Embryonic facial prominence (tissue), 1 donor: ENCODE data around the gene MACROD1.

Experiments used
- DNase-seq: peaks from one replicate; pipeline ENCODE4 v3.0.0-alpha.2; 2016; ENCODE audit errors: extremely low spot score

The MACROD1 gene

DNA sequence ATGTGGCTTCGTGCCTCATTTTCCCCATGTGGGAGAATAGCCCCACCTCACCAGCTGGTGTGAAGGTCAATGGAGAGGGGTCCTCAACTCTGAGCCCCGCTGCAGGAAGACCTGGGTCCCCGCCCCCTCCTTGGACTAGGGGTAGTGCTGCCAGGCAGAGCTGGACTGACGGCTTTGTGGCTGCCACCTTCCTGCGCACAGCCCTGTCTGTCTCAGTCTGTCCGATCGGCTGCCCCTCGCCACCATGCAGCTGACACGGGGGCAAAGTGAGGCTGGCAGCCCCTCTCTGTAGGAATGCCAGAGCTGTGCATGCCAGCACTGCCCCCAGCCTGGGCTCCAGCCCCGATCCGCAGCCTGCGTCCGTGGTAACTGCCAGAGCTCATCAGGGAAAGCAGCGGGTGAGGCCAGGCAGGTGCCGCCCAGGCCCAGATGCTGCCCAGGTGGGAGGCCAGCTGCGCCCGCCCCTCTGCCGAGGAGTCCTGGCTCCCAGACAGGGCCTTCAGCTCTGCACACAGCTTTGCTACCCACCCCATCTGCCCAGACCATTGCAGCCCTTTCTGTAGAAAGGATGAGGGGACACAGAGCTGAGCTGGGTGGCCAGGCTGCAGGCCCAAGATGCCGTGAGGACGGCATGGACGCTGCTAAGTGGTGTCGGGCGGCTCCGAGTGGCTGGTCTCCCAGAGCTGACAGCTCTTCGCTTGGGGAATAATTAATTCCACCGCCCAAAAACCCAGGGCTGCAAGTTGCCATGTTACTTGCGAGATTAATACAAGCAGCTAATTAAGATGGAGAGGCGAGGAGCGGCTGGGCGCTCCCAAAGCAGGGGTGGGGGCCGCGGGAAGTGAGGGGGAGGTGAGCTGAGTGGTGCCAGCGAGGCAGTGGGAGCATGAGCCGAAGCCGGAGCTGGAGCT lies 149.7 kb downstream of the MACROD1 start:
- no peak for DNase-seq

DNA sequence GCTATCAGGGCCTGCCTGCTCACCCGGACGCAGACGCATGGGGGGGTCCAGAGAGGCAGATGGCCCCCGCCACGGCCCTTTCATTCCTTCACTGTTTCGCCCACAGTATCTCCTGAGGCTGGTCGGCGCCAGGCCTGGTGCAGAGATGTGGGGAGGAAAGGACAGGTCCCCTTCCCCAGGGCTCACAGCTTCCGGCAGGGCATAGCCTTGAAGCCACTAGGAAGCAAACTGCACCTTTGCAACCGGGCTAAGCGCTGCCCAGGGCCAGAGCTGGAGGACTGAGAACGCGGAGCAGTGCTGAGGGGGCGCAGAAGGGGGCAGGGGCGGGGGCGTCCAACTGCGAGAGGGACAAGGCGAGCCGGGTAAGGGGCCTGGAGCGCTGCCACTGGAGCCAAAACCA lies 150.4 kb downstream of the MACROD1 start:
- DNase-seq = no peak

DNA sequence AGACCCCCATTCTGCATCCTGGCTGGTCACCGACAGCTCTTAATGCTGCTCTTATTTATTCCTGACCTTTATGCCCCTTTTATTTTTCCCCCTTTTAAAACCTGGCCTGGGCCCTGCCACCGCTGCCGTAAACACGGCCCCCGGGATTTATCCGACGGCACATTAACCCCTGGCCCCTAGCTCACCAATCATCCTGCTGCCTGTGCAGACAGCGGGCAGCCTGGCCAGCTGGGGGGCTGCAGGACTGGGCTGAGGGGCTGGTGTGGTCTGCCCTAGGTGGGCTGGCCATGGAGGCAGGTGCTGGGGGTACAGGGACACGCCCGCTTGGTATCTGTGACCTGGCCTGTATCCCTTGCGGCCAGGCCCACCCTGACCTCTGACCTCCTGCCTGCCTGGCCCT lies 151.6 kb downstream of the MACROD1 start:
- DNase-seq = no peak

DNA sequence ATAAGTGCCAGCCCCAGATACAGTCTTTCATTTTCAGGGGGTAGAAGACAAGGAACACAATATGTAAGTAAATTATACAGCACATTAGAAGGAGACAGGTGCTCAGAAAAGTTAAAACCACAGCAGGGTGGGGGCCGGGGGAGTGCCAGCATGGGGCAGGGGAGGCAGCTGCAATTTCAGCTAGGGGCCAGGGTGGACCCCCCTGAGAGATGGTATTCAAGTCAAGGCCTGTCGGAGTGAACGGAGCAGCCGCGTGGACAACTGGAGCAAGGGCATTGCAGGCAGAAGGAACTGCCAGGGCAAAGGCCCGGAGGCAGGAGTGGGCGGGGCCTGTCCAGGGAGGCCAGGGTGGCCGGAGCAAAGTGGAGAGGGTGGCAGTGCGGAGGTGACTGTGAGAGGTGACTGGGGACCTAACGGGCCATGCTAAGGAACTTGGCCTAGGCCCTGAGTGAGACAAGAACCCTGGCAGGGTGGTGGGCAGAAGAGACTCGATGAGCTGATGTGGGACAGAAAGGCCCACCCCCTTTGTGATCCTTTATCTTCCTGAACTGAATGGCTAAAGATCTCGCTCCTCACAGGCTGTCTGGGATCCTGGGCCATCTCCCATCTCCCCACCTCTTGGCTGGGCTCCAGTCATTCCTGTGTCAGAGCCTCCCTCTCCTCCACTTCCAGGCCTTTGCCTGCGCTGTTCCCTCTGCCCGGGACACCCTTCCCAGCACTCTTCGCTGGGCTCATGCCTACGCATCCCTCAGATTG lies 152.6 kb downstream of the MACROD1 start:
- no peak for DNase-seq

DNA sequence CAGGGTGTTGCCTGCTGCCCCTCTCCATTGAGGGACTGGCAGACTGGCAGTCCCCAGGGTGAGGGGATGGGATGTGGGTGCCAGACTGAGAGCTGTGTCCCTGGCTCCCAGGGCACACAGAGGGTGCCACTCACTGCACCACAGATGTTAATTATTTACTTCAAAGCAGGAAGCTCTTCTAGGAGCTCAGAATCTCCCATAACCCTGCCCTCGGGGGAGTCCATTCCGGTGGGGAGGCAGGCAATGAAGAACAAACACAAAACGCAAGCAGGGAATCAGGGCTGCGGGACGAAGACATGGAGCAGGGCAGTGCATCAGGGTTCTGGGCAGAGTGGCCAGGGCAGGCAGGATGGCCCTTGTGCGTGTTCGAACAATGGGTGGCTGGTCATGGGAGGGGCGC lies 154.5 kb downstream of the MACROD1 start:
- DNase-seq = no peak

DNA sequence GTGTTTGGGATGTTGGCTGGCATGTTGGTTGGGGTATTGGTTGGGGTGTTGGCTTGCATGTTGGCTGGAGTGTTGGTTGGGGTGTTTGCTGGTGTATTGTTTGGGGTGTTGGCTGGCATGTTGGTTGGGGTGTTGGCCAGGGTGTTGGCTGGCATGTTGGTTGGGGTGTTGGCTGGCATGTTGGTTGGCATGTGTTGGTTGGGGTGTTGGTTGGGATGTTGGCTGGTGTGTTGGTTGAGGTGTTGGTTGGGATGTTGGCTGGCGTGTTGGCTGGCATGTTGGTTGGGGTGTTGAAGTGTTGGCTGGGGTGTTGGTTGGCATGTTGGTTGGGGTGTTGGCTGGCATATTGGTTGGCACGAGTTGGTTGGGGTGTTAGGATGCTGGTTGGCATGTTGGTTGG lies 155.1 kb downstream of the MACROD1 start:
- DNase-seq = no peak

DNA sequence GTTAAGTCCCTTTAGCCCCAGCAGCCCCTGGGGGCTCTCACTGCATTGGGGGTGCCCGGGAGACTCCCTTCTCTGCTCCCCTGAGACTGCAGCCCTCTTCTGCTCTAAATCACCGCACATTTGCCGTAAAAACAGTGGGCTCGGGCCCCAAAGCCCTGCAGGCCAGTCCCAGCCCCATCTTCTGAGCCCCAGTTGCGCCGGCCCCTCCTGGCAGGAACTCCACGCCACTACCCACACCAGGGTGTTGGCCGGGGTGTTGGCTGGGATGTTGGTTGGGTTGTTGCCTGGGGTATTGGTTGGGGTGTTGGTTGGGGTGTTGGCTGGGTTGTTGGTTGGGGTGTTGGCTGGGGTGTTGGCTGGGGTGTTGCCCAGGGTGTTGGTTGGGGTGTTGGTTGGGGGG lies 156.2 kb downstream of the MACROD1 start:
- no peak for DNase-seq

DNA sequence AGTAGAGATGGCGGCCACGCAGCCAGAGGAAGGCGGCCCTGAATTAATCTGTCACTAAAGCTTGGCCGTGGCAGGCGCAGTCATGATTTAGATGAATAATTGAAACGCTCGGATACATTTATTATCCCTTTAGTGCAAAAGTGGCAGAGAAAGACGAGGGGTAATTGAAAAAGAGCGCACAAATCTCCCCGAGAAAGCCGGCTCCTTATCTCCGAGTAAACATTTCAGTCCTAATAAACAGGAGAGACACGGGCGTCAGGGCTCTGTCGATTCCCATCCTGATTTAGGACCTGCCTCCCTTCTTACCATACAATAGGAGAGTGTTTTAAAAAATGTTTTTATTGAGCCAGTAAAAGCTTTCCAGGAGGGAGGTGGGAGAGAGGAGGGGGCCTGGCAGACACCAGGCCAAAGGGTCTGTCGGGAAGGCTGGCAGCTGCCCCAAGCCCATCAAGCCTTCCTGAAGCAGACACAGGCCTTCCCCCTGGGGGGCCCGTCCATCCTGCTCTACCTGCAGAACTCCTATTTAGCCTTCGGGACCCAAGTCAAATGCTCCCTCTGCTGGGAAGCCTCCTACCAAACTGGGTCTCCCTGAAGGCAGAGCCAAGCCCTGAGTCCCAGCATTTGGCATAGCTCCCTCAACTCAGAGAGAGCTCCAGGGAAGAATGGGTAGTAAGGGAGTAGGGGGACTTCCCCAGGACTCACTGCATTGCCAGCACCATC lies 156.8 kb downstream of the MACROD1 start:
- DNase-seq = no peak

DNA sequence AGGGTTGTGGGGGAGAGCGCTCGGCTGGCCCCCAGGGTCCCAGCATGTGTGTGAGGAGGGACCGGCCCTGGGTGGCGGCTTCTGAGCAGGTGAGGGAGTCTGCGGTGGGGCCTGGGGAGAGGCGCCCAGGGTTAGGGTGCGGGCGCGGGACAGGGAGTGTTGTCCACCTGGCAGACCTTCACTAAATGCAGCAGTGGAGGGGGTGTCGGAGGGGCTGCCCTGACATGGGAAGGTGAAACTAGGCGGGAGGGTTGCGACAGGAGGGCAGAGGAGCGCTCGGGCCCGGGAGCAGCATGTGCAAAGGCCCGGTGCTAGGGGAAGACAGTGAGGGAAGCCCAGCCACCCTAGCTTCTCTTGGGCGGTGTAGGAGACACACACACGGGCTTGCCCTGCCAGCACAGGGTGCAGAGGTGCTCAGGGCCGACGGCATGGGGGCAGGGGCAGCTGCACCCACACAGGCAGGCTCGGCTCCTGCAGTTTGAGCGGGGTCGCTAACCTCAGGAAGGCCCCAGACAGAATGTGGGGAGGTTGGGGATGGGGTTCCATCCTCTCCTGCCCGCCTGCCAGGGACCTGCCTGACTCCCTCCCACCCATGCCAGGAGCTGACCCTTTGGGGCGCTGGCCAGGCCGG lies 157.5 kb downstream of the MACROD1 start:
- DNase-seq = no peak

DNA sequence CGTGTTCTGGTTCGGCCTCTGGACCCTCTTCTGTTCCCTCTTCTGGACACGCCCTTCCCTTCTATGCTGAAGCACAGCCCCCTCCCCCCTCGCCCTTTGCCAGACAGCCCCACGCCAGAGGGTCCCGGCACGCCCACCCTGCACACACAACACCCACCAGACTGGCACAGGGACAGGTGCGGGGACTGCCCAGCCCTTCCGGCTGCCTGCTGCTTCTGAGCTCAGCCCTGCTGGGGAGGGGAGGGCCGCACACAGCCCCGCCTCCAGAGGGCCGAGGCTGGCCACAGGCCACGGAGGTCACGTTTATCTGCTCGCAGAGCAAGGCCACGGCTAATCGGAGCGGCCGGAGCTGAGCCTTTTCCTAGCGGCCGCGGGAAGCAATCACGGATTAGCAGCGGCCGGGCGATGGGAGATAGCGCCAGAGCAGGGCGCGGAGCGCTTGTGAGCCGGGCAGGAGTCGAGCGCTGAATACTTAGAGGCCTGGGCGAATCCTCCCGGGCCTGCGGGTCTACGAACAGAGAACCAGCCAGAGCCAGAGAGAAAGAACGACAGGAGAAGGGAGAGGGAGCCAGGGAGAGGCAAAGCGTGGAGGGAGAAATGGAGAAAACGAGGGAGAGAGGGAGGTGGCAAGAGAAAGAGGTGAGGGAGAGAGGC lies 158.2 kb downstream of the MACROD1 start:
- no peak for DNase-seq

DNA sequence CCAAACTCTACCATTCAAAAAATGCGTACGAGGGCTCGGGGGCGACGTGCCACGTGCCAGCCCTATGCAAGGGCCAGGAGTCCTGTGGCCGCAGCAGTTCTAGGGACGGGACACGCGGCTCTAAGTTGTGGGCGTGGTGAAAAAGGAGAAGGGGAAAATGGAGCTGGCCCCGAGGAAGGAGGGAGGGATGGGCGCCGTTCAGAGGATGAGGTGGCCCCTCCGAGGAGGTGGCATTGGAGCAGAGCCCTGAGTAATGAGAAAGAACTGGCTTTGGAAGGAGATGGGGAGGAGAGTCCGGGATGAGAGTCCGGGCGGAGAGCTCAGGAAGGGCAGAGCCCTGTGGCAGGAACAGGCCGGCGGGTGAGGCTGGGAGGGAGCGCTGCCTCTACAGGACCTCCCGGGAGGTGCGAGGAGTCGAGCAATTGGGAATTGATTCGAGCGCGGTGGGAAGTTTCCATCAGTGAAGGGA lies 158.7 kb downstream of the MACROD1 start:
- DNase-seq = no peak

DNA sequence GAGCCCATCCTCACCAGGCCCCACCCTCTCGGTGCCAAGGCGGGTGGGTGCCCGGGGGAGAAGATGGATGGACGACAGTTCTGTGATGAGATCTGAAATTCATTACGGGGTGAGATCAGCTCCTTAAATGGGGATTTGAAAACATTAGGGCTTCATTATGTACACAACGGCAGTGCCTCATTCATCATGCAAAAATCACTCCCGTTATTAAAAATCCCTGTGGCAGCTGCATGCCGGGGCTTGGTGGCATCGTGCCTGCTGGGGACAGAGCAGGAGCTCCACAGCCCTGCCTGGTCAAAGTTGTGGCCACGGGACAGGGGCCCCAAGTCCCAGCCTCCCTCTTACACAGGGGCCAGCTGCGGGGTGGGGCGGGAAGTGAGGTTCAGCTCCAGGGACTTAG lies 159.5 kb downstream of the MACROD1 start:
- DNase-seq = no peak

DNA sequence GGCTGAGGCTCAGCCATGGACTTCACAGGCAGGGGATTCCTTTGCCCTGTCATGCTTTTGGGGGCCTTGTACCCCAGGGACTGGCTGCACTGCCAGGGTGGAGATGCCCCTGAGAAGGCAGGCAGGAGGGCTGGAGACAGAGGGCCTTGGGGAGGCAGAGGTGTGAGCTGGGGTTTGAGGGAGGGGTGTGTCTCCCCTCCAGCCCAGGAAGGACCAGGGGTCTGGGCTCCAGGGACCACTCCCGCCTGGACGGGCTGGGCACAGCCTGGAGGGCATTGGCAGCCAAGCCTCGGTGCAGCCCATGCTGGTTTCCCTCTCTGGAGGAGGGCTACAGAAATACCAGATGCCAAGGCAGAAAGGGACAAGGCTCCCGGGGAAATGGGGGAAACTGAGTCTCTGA lies 160.2 kb downstream of the MACROD1 start:
- no peak for DNase-seq

DNA sequence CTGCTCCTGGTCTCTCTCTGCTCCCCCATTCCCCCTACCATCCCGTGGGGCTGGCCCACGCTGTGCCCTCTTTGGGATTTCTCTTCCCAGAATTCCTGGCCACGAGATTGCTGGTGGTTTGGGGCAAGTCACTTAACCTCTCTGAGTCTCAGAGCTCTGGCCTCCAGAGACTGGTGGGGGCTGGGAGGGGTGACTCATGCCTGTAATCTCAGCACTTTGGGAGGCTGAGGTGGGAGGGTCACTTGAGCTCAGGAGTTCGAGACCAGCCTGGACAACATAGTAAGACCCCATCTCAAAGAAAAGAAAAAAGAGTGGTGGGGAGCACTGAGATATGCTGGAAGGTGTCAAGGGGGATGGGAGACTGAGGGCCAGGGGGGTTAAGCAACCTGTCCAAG lies 161.3 kb downstream of the MACROD1 start:
- DNase-seq = no peak

DNA sequence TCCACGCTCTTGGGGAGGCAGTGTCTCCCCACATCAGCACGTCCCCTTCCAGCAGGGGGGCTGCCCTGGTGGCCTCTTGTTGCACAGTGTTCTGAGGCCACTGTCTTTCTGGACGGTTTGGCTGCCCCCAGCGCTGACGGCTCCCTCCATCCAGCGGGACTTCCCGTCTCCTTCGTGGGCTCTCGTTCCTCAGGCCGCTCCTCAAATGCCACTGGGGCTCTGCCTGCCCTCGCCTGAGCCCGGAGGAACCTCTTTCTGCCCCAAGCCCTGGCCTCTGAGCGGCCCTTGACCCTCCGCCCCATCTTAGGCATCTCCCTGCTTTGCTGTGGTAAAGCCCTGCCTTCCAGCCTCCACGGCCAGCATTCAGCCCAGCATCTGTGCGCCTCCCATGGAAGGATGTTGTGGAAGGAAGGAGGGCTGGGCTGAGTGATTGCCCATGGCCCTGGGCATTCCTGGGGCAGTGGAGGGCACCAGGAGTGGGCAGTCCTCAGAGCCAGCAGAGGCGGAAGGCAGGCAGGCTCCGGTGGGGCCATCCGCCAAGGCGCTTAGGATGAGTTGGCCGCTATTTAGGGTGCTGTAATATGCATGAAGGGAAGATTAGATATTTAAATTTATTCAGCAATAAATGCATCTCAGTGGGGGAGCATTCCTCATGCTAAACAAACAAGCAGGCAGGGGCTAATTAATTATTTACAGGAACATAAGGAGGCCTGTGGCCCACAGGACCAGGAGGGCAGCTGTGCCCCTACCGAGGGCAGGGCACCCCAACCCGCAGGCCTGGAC lies 161.9 kb downstream of the MACROD1 start:
- DNase-seq = no peak

DNA sequence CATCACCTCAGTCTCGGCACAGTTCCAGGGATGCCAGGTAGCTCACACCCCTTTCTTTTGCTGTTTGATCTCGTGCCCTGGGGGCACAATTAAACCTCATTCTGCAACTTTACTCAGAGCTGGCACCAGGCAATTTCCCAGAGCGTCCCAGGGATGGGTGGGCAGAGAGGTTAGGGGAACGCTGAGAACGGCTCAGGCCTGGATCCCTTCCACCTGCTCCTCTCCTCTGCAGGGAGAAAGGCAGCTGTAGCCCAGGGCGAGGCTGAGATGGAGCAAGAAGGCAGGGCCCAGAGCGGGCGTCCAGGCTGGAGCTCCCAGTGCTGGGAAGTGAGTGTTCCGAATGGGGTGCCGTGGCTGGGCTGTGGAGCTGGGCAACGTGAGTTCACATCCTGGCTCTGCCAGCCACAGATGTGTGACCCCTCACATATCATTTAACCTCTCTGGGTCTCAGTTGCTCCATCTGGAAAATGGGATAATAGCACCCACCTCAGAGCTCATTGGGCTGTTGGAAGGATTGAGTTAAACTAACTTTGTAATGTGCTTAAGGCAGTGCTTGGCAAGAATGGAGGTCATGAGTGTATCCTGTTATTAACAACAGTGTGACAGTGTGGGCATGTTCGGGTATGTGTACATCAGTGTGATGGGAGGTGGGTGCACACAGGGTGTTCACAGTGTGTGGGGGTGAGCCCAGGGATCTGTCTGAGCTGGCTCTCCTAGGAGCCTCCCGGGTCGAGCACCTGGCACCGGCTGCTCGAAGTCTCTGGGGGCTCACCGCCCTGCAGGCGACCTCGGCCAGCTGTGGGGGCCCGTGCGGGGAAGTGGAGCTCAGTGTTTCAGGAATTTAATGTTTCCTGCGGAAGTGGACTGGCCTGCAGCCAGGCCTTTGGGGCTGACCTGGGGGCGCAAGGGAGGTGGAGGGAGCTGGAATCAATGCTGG lies 164.2 kb downstream of the MACROD1 start:
- DNase-seq = peak; percentile 33

DNA sequence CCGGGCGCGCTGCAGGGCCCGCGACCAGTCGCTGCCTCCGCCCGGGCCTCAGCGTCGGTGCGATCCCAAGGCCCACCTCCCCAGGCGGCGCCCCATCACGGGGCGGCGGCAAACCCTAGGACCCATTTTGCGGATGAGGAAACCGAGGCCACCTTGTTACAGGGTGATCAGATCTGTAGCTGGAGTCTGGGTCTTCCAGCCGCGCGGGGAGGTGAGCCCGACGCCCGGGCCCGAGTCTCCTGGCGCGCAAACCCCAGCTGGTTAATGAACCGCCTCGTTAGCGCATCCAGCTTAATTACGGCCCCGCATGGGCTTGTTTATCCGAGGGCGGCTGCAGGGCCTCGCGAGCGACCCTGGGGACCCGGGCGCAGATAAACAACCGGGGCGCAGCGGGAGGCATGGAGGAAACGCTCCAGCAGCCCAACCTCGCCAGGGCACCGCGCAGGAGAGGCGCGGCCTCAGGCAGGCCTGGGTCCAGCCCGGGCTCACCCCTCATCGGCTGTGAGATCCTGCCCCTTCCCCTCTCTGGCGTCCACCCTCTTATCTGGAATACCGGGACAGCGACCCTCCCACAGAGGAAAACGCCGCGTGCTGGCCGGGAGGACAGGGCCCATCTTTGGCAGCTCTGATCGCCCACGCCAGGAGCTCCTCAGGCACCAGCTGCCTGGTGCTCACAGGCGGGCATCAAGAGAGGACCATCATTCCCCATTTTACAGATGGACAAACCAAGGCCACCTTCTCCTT lies 165.0 kb downstream of the MACROD1 start:
- no peak for DNase-seq

DNA sequence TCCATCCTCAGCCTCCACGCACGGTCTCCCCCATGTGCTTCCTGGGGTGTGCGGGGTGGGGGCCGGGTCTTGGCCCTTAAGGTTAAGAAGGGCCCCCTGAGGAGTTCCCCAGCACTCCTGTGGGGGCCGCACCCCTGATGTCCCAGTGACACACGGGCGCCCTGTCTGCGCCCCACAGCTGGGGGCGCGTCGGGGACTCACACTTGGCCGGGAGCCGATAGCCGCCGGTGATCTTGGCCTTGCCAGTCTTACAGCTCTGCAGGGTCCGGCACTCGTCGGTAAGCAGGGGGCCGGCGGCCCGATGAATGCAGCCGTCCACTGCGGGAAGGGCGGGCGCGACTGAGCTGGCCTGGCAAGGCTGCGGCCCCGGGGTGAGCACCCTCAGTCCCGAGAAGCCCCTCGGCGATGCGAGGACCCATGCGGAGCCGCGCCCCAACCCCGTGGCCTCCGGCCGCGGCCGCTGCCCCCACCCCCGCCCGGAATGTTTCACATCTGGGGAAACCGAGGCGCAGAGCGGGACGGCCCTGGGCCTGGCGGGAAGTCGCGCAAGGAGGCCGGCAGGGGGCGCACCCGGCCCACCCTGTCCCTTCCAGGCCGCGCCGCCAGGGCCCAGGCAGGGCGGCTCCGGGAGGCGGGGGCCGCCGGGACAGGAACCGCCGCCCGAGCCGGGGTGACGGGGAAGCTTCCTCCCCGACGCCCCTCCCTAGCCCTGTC lies 165.7 kb downstream of the MACROD1 start:
- DNase-seq = no peak
